Islet of Langerhans (tissue), 1 donor: Measurements from ENCODE around the gene PTPRZ1.

ENCODE experiments used
- FAIRE-seq: peaks from one replicate; lab custom pipeline; 2011; peaks lifted over from hg19 to GRCh38; lab: Jason Lieb, UNC

The PTPRZ1 gene

GRCh38 chr7:121872831-121873288, at the start of gene PTPRZ1:
PTPRZ1 (plus strand) TSS chr7:121873161; CDS start chr7:121873500, 339 bp downstream.
- FAIRE-seq, result no peak

- no peak for FAIRE-seq
Observed at GRCh38 chr7:121824276-121824675, 48.7 kb upstream of the PTPRZ1 start.

- FAIRE-seq, result no peak
Observed at GRCh38 chr7:121831351-121831750, 41.6 kb upstream of the PTPRZ1 start.

GRCh38 chr7:121831801-121832200, 41.2 kb upstream of the PTPRZ1 start:
- FAIRE-seq, result no peak

- FAIRE-seq, result no peak
Observed at GRCh38 chr7:121832347-121832746, 40.6 kb upstream of the PTPRZ1 start.

GRCh38 chr7:121833991-121834390, 39.0 kb upstream of the PTPRZ1 start:
- FAIRE-seq, result no peak

GRCh38 chr7:121837462-121837861, 35.5 kb upstream of the PTPRZ1 start:
- FAIRE-seq, result no peak

GRCh38 chr7:121847041-121847440, 25.9 kb upstream of the PTPRZ1 start:
- FAIRE-seq, result no peak

- FAIRE-seq, result no peak
Observed at GRCh38 chr7:121853307-121853706, 19.7 kb upstream of the PTPRZ1 start.

- no peak for FAIRE-seq
Observed at GRCh38 chr7:121860953-121861352, 12.0 kb upstream of the PTPRZ1 start.

GRCh38 chr7:121862591-121862990, 10.4 kb upstream of the PTPRZ1 start:
- no peak for FAIRE-seq

GRCh38 chr7:121871188-121871587, 1.8 kb upstream of the PTPRZ1 start:
- FAIRE-seq, result no peak

GRCh38 chr7:121873289-121874194, 581 bp downstream of the PTPRZ1 start:
- FAIRE-seq, result no peak

- no peak for FAIRE-seq
Observed at GRCh38 chr7:121874298-121874697, 1.3 kb downstream of the PTPRZ1 start.

- no peak for FAIRE-seq
Observed at GRCh38 chr7:121875203-121875602, 2.2 kb downstream of the PTPRZ1 start.

- FAIRE-seq, result no peak
Observed at GRCh38 chr7:121876656-121877500, 3.9 kb downstream of the PTPRZ1 start.

GRCh38 chr7:121878918-121879464, 6.0 kb downstream of the PTPRZ1 start:
- no peak for FAIRE-seq

GRCh38 chr7:121879544-121879943, 6.6 kb downstream of the PTPRZ1 start:
- FAIRE-seq, result no peak

- no peak for FAIRE-seq
Observed at GRCh38 chr7:121882731-121883130, 9.8 kb downstream of the PTPRZ1 start.

GRCh38 chr7:121885166-121885920, 12.4 kb downstream of the PTPRZ1 start:
- FAIRE-seq, result no peak

- no peak for FAIRE-seq
Observed at GRCh38 chr7:121887634-121888033, 14.7 kb downstream of the PTPRZ1 start.

GRCh38 chr7:121890833-121891232, 17.9 kb downstream of the PTPRZ1 start:
- FAIRE-seq, result no peak
